ENCODE measurements around the gene SLC37A1.

GRCh38 chr21:42484966-42485365 is 28.7 kb upstream of the SLC37A1 start:
- TF ChIP-seq CTCF (IDR thresholded peaks at IDR 0.05; ENCODE audit: borderline replicate concordance, extremely low read depth, low read length, poor library complexity, severe bottlenecking) (no peak), EZH2 (IDR thresholded peaks at IDR 0.05; ENCODE audit: borderline replicate concordance, low read depth, low read length, severe bottlenecking) (no peak)
